ENCODE data around the gene BAIAP2L1.

Gene BAIAP2L1

GRCh38 chr7:98294798-98295382 lies 106.0 kb downstream of the BAIAP2L1 start:
- DNase-seq (ENCODE audit: low read depth) = no peak

- no peak for DNase-seq (ENCODE audit: low read depth)
Observed at GRCh38 chr7:98294326-98294725, 106.6 kb downstream of the BAIAP2L1 start.

DNA sequence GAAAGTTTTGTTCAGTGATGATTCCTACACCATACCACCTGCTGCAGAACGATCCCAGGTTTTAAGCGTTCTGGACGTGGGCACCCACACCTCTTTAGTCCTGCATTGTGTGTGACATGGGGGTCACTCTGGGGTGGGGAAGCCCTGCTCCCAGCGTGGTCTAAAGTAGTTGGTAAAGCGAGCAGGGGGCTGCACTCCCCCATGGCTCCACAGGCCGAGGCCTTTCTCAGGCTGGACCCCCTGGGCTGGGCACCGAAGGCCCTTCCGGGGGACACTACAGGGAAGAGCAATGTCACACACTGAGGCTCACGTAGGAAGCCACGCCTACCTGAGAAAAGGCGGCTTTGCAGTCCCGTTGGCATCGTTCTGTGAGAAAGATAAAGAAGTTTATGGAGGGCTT lies 107.1 kb downstream of the BAIAP2L1 start:
- DNase-seq (ENCODE audit: low read depth) = no peak

GRCh38 chr7:98293265-98293664 lies 107.6 kb downstream of the BAIAP2L1 start:
- no peak for DNase-seq (ENCODE audit: low read depth)

DNA sequence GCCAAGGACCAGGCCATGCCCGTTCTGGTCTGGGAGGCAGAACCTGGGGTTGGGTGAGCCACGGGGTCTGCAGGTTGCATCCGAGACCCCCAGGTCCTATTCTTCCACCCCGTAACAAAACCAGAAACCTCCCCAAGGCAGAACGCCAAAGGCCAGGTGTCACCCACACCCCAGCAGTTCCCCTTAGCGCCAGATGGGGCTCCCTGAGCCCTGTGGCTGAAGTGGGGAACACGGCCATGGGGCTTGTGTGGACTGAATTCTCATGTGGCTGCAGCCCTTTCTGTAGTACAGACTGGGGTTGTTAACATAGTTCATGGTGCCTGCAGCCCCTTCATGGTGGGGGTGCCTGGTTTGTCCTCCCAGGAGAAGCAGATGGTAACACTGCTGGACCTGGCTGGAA lies 109.2 kb downstream of the BAIAP2L1 start:
- no peak for DNase-seq (ENCODE audit: low read depth)

GRCh38 chr7:98289333-98289875 lies 111.5 kb downstream of the BAIAP2L1 start:
- no peak for DNase-seq (ENCODE audit: low read depth)

- no peak for DNase-seq (ENCODE audit: low read depth)
Observed at GRCh38 chr7:98288064-98288823, 112.6 kb downstream of the BAIAP2L1 start.

DNA sequence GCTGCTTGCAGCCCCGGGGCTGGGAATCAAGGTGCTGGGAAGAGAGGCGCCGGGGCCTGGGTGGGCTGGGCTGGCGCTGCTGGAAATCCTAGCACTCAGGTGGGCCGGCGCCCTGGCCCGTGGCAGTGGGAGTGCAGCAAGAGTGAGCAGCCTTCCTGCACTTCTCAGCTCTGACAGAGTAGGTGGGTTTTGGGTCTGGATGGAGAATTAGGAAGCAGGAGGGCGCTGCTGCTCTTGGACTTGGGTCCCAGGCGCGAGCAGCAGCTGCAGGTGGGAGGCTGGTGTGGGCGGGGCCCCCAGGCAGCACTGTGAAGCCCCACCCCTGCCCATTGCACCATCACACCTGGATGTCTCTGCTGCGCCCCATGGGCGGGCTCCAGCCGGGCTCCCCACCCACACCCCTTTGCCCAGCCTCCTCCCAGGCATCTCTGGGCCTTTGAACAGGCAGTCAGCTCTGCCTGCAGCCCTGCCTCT lies 113.4 kb downstream of the BAIAP2L1 start:
- no peak for DNase-seq (ENCODE audit: low read depth)

GRCh38 chr7:98286701-98287485 lies 114.0 kb downstream of the BAIAP2L1 start:
- DNase-seq (ENCODE audit: low read depth) = no peak

- no peak for DNase-seq (ENCODE audit: low read depth)
Observed at GRCh38 chr7:98286093-98286539, 114.8 kb downstream of the BAIAP2L1 start.

DNA sequence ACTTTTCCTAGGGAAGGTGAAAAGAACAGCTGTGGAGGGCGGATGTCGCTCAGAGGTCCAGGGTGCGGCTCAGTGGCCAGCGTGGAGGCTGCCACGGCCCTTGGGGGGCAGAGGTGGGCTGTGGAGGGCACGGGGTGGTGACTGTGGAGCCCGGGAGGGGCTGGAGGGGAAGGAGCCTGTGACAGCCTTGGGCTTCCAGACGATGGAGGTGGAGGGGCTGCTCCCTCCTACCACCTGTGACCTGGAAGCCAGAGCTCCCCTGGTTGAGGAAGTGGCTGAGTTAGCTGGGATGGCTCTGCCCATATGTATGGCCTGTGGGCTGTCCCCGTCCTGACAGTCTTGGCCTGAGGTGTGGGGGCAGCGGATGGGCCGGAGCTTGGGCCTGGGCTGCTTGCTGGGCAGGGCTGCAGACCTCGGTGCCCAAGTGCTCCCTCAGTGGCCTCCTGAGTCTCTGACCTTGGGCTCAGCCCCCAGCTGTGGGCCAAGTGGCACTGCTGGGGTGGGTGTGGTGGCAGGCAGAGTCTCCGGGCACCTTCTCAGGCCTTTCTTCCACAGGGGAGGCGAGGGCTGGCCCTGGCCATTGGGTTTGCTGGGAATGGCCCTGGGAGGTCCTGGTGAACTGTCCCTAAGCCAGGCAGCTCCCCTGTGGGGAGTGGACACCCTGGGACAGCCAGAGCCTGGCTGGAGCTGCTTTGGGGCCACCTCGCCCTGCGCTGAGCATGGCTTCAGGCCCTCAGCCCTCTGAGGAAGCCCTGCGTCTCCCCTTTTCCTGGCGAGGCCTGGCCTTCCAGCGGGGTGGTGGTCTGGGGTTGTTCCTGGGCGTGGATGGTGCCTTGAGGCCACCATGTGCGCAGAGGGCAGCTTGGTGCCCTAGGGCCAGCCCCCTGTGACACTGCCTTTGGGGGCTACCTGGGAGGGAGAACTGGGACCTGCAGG lies 115.5 kb downstream of the BAIAP2L1 start:
- no peak for DNase-seq (ENCODE audit: low read depth)

DNA sequence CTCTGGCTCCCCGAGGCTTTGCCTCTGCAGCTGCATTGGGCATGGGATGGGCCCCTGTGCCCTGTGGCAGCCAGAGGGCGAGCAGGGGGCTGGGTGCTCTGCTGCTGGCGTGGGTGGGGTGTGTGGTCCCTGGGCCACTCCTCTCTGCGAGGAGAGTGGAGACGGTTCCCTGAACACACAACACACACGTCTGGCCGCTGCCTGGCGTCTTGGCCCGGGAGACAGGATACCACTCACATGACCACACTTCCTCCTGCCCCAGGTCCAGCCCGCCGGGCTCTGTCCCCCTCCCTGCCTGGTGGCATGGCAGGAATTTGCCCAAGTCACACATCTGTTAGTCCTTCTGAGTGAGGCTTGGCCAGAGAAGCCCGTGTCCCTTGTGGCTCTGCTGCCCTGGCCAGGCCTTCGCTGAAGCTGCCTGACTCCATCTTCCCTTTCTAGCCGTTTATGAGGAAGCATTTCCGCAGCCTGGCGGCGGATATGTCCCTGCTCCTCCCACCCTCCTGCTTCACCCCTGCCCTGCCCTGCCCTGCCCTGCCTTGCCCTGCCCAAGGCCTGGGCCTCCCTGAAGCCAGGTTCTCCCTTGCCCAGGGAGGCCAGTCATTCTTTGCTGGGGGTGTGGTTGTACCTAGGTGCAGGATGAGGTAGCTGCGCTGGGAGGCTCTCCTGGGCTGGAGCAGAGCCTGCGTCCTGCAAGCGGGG lies 116.4 kb downstream of the BAIAP2L1 start:
- DNase-seq (ENCODE audit: low read depth) = no peak

- DNase-seq (ENCODE audit: low read depth) = no peak
Observed at GRCh38 chr7:98283887-98284222, 117.0 kb downstream of the BAIAP2L1 start.

DNA sequence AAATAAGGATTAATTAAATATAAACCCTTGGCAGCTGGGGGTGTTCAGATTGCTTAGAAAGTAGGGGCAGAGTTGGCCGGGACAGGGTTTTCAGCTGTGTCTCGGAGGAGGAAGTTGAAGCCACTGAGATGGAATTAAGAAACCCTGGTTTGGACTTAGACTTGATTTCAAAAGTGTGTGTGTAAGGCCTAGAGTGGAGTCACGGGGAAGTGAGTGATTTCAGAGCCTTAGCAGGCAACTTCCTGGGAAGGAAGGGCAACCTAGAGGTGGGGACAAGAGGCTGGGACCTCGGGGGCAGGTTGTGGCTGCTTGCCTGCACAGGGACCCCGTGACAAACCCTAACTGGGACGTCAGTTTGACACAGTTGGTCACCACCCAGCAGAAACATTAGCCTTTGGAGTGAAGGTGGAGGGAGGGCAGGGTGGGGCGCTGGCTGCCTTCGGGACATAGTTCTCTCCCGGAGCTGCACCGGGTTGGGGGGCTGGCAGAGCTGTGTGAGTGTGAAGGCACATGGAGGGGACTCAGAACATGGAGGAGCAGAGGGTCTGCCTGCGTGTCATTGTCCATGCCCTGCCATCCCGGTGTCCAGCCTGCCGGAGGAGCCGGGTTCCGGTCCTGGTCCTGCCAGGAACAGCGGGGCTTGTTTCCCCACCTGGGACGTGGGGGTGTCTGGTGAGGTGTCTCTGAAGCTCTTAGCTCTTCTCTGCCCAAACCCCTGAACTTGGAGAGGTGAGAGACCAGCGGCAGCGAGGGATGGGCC lies 117.6 kb downstream of the BAIAP2L1 start:
- DNase-seq (ENCODE audit: low read depth) = no peak

DNA sequence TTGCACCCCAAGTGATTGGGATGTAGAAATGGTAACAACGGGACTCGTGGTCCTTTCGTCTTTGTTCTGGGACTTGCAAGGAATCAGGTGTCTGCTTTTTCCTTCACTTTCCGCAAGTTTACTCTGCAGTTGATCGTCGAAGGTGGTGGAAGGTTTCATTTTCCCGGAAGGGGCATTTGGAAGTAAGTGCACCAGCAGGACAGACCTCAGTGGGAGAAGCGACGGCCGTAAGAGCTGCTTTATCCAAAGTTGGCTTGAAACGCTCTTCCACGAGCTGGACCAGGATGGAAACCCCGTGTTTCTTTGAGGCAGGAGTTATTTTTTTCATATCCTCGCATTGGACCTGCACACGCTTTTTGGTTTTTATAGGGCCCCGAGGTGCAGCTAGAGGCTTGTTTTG lies 118.2 kb downstream of the BAIAP2L1 start:
- no peak for DNase-seq (ENCODE audit: low read depth)

- DNase-seq (ENCODE audit: low read depth) = no peak
Observed at GRCh38 chr7:98281757-98282606, 118.9 kb downstream of the BAIAP2L1 start.

GRCh38 chr7:98280791-98281756 lies 119.8 kb downstream of the BAIAP2L1 start, which contains the start of gene BRI3:
BRI3 (plus strand) TSS chr7:98281686; CDS start chr7:98281796, 110 bp downstream.
- peak; percentile 92 for DNase-seq (ENCODE audit: low read depth)

GRCh38 chr7:98280296-98280695 lies 120.6 kb downstream of the BAIAP2L1 start:
- DNase-seq (ENCODE audit: low read depth) = no peak

Measured in activated T-helper 9 cell treated with anti-CD3 and anti-CD28 coated beads, Interleukin-2, amount 50 U/mL, for 16 hours (primary cell).